Posterior vena cava (tissue), 2 donors: Measurements from ENCODE around the gene ADAMTS12. TPM values are rescaled to one million over a fixed set of nuclear protein-coding genes. Genes with fewer than 3 reads are reported as not detected.

Experiments
- DNase-seq: peaks from one replicate; pipeline ENCODE4 v3.0.0-alpha.2; 2020; ENCODE audit warnings: low spot score
- intact Hi-C, 2 donors: fragments of 100-400 bp; cut with DNase I; formaldehyde crosslinking; loops; one replicate each; pipeline versions ENCODE4 v1.14.1 to v1.14.2; 2022 to 2023
- total RNA-seq, 2 donors: library from RNA; stranded (reverse); fragmentation: NEBNext Ultra II Directional; extraction: Animal tissue kit (Norgen Biotek cat#: 25700); gene quantifications; one replicate each; pipeline ENCODE4 v1.2.1, GENCODE V29; 2021
- donor health status: DM: yes; HTN: yes; CAD: no.
- donor health status: DM: yes; HTN: yes; CAD: no.

The ADAMTS12 gene
- total RNA-seq, 2 donors from 2014 or later = 5.9 to 7.1 TPM

DNA sequence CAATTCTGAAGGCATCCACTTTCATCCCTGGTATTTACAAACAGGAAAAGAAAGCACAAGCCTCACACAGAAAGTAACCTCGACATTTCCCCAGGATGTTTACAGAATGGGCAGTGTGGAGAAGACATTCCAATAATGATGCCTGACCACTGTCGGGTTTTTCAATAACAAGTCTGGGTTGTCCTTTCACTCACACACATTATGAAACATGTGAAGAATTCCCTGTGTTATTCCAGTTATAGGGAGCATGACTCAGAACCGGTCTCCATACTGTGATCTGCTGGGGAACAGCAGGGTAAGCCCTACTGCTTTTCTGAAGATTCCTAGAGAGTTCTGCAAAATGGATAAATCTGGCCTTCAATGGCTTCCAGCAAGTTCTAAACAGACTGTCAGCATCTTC is 155.3 kb downstream of the ADAMTS12 start:
- no peak for DNase-seq
- intact Hi-C loops = no loop called here

DNA sequence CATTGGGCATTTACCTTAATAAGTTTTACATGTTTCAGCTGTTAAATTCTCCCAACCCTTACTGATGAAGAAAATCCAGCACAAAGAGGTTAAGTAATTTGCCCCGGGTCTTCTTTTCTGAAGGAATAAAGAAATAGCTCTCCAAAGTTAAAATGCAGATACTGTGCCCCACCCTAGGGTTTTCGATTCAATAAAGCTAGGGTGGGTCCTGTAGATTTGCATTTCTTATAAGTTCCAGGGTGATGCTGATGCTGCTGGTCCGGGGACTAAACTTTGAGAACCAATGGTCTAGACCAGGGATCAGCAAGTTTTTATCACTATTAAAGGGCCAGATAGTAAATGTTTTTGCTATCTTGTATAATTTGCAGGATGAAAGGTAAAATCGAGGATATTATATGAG is 156.7 kb downstream of the ADAMTS12 start:
- intact Hi-C loops = no loop called here

DNA sequence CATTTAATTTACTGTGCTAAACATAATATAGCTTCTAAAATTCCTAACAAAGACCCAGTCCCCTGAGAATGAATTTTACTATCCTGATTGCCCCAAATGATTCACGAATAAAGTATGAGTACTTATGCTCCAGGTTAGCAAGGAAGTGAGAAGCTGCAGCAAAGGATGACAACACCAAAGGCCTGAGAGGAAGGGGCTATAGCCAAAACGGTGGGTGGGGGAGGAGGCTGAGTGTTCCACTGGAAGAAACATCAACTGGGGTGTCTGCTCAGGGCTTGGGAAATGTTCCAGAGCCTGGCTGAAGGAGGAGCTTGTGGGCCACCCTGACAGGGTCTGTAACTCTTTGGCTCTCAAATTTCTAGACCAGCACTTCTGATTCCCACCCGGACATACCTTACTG is 157.3 kb downstream of the ADAMTS12 start:
- intact Hi-C loops = no loop called here
- no peak for DNase-seq

More for the DNA sequence above, 156.7 kb downstream of the ADAMTS12 start:
- no peak for DNase-seq

DNA sequence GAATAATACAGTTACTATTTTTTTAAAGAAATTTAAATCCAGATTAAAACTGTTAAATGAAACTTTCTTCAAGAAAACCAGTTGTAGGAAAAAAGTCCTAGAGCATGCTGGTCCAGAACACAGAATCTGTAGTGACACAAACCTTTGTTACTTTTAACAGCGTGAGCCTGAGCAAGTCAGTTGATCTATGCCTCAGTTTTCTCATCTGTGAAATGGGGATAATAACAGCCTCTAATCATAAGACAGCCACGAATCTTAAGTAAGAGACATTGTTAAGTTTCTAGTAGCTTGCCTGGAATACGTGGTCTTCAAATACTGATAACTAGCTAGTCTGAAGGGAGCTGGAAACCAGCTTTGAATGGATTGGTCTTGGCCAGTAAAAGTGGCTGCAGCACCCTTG is 158.6 kb downstream of the ADAMTS12 start:
- intact Hi-C loops = no loop called here
- DNase-seq = no peak

DNA sequence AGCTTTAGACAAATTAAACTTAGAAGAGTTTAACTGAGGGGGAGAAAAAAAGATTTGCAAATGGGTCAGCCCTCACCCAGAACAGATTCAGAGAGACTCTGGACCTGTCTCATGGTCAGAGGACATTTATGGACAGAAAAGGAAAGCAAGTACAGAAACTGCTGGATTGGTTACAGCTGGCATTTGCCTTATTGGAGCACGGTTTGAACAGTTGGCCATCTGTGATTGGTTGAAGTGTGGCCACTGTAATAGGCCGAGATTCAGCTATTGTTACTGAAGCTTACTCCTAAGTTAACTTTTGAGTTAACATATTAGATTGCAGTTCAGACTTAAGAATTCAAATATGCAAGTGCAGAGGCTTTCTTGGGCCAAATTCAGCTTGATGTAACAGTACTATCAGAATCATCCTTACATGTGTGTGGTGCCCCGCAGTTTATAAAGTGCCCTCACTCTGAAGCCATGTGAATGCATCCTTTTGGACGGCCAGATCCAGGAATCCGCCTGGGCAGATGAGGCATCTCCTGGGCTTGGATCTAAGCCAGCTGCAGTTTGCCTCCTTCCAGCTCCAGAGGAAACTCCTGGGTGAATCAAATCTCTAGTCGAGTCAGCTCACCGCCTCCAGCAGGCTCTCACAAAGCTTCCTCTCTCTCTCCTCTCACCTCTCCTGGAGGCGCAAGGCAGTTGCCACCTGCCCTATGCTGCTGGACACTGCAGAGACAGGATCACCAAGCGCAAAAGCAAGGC is 165.2 kb downstream of the ADAMTS12 start:
- no peak for DNase-seq
- intact Hi-C loops = no loop called here

DNA sequence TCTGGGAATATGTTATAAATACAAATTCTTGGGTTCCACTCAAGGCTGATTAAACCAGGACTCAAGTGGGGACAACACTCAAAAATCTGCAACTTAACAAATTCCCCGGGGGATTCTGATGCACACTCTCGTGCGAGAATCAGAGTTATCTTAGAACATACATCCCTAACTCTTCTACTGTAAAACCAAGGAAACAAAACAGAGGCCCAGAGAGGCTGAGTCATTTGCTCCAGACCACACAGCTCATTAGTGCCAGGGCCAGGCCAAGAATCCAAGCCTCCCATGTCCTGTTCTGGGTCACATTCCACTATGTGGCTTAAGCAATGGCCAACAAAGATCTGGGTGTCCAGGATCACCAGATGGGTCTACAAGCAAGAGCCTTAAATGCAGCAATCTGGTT is 166.0 kb downstream of the ADAMTS12 start:
- DNase-seq = no peak
- intact Hi-C loops = no loop called here

DNA sequence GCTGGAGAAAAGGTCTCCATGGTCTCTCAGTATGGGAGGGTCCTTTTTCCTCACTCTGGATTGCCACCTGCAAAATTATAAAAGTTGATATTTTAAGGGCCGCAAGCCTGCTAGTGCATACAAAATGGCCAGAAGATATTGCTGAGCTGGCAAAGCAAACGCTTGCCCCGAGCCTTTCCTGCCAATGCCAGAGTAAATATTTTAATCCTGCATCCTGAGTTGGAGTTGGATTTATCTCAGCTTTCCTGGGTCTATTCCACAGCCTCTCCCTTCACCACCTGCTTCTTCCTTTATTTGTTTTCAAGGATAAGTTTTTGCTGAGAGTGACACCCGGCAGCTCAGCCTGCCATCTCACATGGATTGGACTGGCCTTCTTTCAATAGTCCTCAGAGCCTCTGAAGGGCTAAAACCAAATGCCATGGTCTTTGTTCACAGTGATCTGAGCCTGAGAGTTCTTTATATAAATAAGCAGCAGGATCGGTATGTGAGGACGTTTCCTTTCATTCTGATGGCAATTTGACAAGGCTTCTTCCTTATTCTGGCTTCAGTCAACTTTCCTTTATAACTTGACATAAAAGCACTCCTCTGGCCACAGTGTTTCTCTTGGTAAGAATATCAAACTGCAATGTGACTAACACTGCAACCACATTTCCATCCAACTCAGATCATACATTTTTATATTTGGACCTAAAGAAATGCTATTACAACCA is 170.1 kb downstream of the ADAMTS12 start:
- no peak for DNase-seq
- intact Hi-C loops = no loop called here

DNA sequence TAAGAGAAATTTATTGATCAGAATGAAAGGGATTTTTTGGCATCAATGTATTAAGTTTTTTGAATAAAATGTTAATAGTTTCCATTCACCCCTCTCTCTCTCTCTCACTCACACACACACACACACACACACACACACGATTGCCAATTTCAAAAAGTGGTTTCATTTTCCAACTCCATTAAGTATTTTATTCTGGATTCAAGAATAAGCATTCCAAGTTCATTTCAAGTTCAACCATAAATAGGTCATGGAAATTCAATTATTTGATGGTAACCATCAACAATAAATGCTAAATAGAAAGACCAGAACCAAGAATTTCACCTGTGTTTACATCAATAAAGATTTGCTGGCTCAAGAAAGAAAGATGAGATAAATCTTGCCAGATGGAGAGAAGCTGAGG is 171.6 kb downstream of the ADAMTS12 start:
- no peak for DNase-seq
- intact Hi-C loops = no loop called here

DNA sequence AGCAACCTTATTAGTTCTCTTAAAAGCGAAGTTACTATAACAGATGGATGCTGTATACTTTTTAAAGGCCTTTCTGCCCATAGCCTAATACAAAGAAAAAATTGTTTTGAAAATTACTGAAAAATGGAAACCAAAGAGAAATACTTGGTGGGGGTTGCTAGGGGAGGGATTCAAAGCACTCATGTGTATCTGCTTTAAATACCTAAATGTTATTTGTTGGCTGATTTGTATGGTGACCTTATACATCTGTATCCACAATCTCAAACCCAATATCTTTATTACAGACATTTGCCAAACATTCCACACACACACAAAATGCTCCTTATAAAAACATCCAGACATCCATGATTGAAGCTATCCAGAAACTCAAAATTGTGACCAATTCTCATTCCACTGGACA is 172.0 kb downstream of the ADAMTS12 start:
- DNase-seq = no peak
- intact Hi-C loops = no loop called here

DNA sequence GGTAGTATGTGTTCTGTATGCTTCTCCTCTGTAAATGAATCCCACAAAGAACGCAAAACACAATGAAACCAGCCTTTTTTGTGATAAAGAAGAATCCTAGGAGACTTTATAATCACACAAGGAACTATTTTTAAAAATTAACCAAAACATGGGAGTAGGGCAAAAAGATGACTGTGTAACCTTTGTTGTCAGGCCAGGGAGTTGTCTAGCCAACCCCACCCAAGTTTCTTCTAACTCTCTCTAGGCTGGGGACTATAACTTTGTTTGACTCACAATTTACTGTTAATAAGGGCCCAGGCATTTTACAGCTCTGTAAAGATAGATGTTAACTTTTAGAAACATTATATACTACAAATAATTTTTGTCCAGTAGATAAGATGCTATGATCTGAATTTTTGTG is 176.1 kb downstream of the ADAMTS12 start:
- intact Hi-C loops = no loop called here
- no peak for DNase-seq

DNA sequence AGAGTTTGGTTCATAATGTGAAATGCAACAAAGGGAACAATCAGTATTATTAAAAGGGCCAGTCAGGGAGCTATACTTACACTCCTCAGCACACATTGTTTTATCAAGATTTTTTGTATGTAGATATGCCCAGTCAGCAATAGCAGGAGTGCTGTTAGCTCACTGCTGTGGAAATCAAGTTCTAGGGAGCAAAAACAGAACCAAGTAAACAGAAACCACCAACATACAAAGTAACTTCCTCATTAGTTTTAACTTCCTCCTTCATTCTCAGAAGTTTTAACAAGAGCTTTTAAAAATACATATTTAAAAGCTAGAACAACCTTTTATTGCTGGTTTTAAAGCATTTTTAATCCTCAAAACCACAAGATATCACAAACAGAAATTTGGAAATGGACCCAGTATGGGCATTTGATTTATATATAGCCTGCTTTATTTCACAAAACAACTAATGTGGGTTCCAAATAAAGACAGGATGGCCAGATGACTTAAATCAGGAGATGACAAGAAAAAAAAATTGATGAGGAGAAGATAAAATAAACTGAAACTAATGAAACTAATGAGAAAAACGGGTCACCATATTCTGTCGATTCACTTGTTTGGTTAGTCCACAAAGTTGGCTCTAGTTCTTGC is 178.5 kb downstream of the ADAMTS12 start:
- DNase-seq = no peak
- intact Hi-C loops = no loop called here

DNA sequence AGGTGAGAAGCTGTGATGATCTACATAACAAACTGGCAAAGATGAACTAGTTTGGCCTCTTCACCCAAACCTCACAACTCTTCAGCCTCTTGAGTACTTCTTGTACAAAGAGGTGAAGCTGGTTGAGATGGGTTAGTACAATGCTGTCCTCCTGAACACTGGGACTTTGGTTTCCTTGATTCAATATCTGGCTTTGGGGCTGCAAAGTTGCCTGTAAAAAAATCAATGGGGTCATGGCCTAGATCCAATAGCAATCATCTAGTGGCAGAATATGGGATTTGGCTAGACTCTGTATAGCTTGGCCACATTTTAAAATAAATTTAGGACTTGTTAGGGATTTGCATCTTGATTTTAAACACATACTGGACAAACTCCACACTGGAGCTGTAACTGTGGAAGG is 179.1 kb downstream of the ADAMTS12 start:
- intact Hi-C loops = no loop called here
- no peak for DNase-seq

DNA sequence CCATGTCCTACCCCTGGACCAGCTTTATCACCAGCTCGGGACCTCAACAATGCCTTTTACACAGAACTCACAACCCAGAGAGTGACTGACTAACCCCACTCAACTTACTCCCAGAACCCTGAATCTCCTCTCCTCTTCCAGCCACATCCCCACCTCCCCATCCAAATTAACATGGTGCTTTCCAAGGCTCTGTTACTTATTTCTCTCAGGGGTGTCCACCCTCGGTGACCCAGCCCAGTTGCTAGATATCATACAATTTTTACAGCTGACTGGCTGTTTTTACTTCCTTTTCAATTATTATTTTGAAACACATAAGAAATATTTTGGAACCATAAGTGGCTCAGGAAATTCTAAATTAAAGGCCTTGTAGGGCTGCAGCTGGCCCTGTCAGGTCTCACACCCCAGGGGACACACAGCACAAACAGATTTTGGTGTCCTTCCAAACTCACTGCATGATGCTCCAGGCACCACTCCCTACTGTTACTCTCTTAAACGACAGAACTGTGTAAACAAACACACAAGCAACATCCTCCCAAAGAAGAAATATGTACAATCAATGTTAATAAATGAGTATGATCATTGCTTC is 180.6 kb downstream of the ADAMTS12 start:
- no peak for DNase-seq
- intact Hi-C loops = no loop called here

DNA sequence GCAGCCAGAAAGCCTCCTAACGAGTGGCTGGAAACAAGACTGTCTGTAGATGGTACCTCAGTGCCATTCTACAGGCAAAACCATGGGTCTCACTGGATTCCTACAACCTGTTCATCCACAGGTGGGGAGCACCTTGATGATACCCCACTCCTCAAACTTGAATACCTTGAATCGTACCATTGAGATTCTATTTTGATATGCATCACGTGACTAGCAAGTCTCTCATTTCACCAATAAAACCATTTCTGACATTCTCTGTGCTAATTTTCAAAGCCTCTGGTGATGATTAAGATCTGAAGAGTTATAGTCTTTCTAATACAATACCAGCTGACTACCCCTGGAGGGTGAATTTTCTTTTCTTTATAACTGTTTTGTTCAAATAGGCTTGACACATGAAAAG is 188.9 kb downstream of the ADAMTS12 start:
- intact Hi-C loops = no loop called here
- DNase-seq = no peak

DNA sequence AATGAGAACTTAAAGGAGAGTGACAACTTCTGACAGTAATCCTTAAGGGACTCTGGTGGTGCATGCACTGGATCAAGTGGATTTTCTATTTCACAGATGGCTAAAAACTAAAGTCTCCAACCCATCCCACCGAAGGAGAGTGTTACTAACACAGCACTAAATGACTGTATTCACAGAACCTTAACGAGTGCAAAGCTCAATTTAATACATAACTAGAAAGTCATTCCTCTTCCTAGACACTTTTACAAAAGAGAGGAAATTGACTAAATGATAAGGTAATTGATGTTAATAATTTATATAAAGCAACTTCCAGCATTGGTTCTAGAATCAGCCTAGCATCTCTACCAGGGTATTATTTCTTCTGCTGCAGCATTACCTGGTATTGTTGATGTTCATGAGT is 189.8 kb downstream of the ADAMTS12 start:
- intact Hi-C loops = no loop called here
- no peak for DNase-seq

DNA sequence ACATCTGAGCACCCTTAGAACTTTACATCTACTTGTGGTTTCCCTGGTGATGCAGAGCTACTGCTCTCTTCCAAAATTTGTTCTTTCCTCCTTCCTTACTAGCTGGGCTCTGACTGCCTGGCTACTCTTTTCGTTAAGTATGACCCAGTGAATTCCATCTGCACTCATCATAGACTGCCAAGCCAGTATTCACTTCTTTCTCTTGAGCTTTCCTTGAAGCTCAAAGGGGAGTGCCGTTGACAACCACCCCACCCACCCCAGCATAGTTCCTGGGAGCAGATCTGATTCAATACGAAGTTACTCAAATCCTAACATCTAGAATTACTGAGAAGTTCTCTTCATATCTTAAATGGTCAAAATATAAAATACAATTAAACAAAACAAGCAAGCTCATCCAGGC is 190.5 kb downstream of the ADAMTS12 start:
- no peak for DNase-seq
- intact Hi-C loops = no loop called here

DNA sequence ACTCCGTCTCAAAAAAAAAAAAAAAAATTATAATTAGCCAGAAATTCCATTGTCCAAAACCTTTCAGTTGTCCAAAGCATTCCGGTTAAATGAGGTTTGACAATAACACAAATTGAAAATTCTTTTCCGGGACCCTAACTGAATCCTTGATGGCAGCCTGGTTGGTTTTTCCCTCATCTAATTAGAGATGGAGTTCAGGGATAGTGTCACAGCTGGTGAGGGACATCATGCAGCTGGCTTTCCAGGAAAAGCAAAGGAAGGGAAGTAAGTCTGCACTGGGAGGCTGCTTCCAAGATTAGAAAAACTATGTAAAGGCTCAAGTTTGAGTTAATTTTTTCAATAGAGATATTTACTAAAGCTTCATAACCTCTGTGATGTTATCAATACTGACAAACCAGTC is 195.4 kb downstream of the ADAMTS12 start:
- intact Hi-C loops = no loop called here
- DNase-seq = no peak

DNA sequence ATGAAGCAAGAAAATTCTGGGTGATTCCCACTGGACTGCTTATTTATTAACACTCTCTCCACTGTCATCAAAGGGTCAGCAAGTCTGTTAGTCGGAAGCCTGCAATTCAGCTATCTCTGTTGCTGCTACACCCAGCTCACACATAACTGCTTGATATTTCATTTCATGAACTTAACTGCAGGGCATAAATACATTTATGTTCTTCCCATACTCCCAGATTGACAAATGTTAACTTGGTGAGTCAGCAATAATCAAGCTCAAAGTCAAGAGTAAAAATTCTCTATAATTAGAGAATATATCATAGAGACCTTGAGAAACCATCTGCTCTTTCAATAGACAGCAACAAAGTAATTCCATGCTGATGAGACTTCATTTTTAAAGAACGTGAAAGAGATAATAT is 198.8 kb downstream of the ADAMTS12 start:
- intact Hi-C loops = no loop called here
- DNase-seq = no peak

DNA sequence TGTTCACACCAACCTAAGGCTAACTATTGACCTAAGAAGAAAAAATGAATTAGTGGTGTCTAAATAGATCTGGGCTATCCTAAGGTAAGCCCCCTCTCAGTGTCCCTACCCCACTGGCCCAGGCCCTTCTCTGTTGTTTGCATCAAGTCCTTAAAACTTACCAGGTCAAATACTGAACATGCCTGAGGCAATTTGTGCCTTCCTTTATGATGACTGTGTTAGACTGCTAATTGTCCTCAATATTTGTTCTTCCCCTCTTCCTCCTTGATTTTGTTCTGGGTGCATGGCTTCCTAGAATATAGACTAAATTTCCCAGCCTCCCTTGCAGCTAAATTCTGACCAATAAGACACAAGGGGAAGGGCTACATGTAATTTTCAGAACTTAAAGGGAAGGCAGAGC is 199.9 kb downstream of the ADAMTS12 start:
- intact Hi-C loops = no loop called here
- no peak for DNase-seq

DNA sequence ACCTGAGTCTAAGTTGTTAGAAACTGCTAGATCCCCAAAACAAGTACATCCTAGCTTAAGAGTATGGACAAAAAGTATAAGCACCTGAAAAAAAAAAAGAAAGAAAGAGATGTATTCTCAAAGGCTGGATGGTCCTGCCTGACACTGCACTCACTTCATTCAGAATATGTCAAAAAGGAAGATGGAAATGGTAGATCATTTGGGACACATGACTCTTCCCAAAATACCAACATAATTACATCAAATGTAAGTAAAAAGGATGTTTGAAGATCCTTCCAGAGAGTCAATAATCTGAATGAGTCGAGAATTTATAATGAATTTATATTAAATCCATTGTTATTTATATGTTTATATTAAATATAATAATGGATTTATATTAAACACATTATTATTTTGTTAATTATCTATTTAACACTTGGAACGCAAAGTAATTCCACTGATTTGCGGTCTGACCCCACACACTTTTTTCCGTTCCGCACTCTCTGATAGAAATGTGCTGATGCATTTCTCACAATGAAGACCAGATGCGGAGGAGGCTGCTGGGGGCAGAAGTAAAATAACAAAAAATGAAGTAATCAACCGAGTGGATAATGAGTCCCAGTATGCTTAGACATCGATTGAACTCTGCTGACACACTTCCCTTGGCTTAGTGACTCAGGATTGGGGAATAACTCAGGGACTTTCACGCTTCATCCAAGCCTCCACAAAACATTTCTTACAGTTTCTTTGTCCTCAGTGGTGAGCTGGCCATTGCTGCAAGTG is 201.2 kb downstream of the ADAMTS12 start:
- no peak for DNase-seq
- intact Hi-C loops = no loop called here
